Measurements from ENCODE around the gene ARID3C. TPM values are rescaled to one million over a fixed set of nuclear protein-coding genes. Genes with fewer than 3 reads are reported as not detected.
A peak's percentile ranks its signal among the peaks of the same experiment; 100 is the strongest.

Gene ARID3C
- total and polyA plus RNA-seq, 10 of the 15 experiments (the other 5 are each of a cell fraction or from before 2014, with no cell fraction given) = not detected

- H3K79me2 ChIP-seq (ENCODE audit: control insufficient read depth, insufficient read depth, low read length) = peaks cover 15% of the 10 kb centered on the region
- H3K4me1 ChIP-seq (ENCODE audit: control insufficient read depth, insufficient read depth, low read length) = no peaks in the 10 kb centered on the region; the same call in none of the 2 replicates
- no peak overlapping the region for H3K9ac ChIP-seq (ENCODE audit: control insufficient read depth, insufficient read depth, low read length)
- CTCF ChIA-PET = interaction anchor here (0.6 to 8.3 kb wide), 13 partner anchors 10 to 231 kb away, joined by 3 to 118 read pairs (median 13); partner anchors contain the start of genes DCTN3, GALT and RPP25L
- no peak overlapping the region for H2AFZ ChIP-seq (ENCODE audit: control insufficient read depth, low read depth, low read length)
- H3K4me3 ChIP-seq = no peak overlapping the region
- intact Hi-C loops (cut with micrococcal nuclease; ENCODE audit: unreplicated experiment) = no loop called here
- RAD21 ChIA-PET (ENCODE audit: unreplicated experiment) = interaction anchor here (0.7 to 1.0 kb wide), 2 partner anchors 13 to 24 kb away, joined by 4 to 5 read pairs; partner anchors contain the start of gene RPP25L
- FAIRE-seq (no peak), ATAC-seq (no peak), DNase-seq (ENCODE audit: low read depth, low spot score) (no peak)
- peaks cover 0 to 1% of the 10 kb centered on the region in 2 experiments; a peak in 2 of 4 replicates for H3K27me3 ChIP-seq (replicated peaks in 1 of 2; ENCODE audit: control insufficient read depth in 2 of 2, insufficient read depth in 2 of 2, low read length in 1 of 2)
- H3K27ac ChIP-seq (ENCODE audit: control insufficient read depth, insufficient read depth) = no peak overlapping the region
- SMC1A ChIA-PET (ENCODE audit: uncharacterized antibody, unreplicated experiment) = interaction anchor here (1.6 to 2.3 kb wide), 3 partner anchors 20 to 73 kb away, joined by 3 to 13 read pairs (median 5); partner anchors contain the start of gene RPP25L
- POLR2A ChIA-PET = interaction anchor here (1.2 kb wide), 1 partner anchor 9 kb away, joined by 4 read pairs; no protein-coding TSS in a partner anchor
- H3K4me2 ChIP-seq (ENCODE audit: control insufficient read depth, insufficient read depth) = peak overlapping the region; percentile 38; the same call in 1 of the 2 replicates
- TSS peak; percentile 78 for BruUV-seq (replicated peaks)
- TF ChIP-seq PAX5 (IDR thresholded peaks at IDR 0.05; ENCODE audit: borderline replicate concordance, low read depth, low read length) (no peak), SKIL (IDR thresholded peaks at IDR 0.05; ENCODE audit: low read depth, poor library complexity, severe bottlenecking) (no peak), TCF3 (IDR thresholded peaks at IDR 0.05; ENCODE audit: borderline replicate concordance, insufficient read depth, low read depth, low read length) (no peak), RUNX3 (IDR thresholded peaks at IDR 0.05; ENCODE audit: low read length) (no peak), STAT1 (conservative IDR thresholded peaks at IDR 0.05) (no peak), BMI1 (IDR thresholded peaks at IDR 0.05; ENCODE audit: borderline replicate concordance) (no peak), POU2F2 (IDR thresholded peaks at IDR 0.05; ENCODE audit: borderline replicate concordance, low read depth, low read length) (no peak)
- peaks cover 2 to 6% of the 10 kb centered on the region in 2 experiments; a peak in 3 of 4 replicates for H3K36me3 ChIP-seq (ENCODE audit: control insufficient read depth in 2 of 2, insufficient read depth in 2 of 2, low read length in 1 of 2)
- 87% methylated on average over 14 of the region's 14 CpGs for WGBS (ENCODE audit: insufficient coverage, insufficient replicate concordance, low lambda C conversion rate, missing lambda C conversion rate)
- in situ Hi-C loops (cut with MboI) = no loop called here
- no peaks in the 10 kb centered on the region for H3K9me3 ChIP-seq (replicated peaks; ENCODE audit: control insufficient read depth, insufficient read depth, low read length)
- H4K20me1 ChIP-seq (ENCODE audit: control insufficient read depth, insufficient read depth) = no peaks in the 10 kb centered on the region; the same call in none of the 2 replicates
Observed at GRCh38 chr9:34635556-34635955, 6.7 kb upstream of the ARID3C start.
